CD4-positive, CD25-positive, alpha-beta regulatory T cell (primary cell): ENCODE measurements around the gene RRAGB. TPM values are rescaled to one million over a fixed set of nuclear protein-coding genes. Genes with fewer than 3 reads are reported as not detected.
A peak's percentile ranks its signal among the peaks of the same experiment; 100 is the strongest.
"Not testable (repeated sequence)": the region's sequence is repeated elsewhere in the genome, so short reads cannot be mapped to it uniquely, and the experiment has no call there.

Experiments
- ATAC-seq, 2 donors: fragments of 150-1000 bp; cut with Tn5 transposase; one replicate each; pipeline ENCODE4 v1.10.0; 2021; ENCODE audit warnings: low read depth in 2 of 2, moderate number of reproducible peaks in 2 of 2, moderate library complexity in 1 of 2
- DNase-seq, 3 donors: peaks; one replicate each; pipeline versions ENCODE4 v3.0.0 to v3.0.0-alpha.2; 2012 to 2022; ENCODE audit warnings: mixed read lengths in 1 of 3
- H3K27ac ChIP-seq: one replicate; pipeline ENCODE4 v1.7.0; 2013; ENCODE audit warnings: mild to moderate bottlenecking, low read length; ENCODE audit not compliant: insufficient read depth, poor library complexity, severe bottlenecking
- H3K27me3 ChIP-seq: one replicate; pipeline ENCODE4 v1.7.0; 2013; ENCODE audit warnings: low read length; ENCODE audit not compliant: control insufficient read depth, insufficient read depth
- H3K36me3 ChIP-seq: one replicate; pipeline ENCODE4 v1.7.0; 2013; ENCODE audit warnings: mild to moderate bottlenecking, low read length, moderate library complexity; ENCODE audit not compliant: control insufficient read depth, insufficient read depth
- H3K4me1 ChIP-seq: 2 replicates; pipeline ENCODE4 v1.7.0; 2013; ENCODE audit warnings: mild to moderate bottlenecking, low read length; ENCODE audit not compliant: insufficient read depth, control insufficient read depth, poor library complexity, severe bottlenecking
- H3K4me3 ChIP-seq: one replicate; pipeline ENCODE4 v1.7.0; 2013; ENCODE audit warnings: low read depth, mild to moderate bottlenecking, low read length, moderate library complexity
- H3K9me3 ChIP-seq, 2 experiments: 1 replicate in 1 of 2; 2 replicates in 1 of 2; pipeline ENCODE4 v1.7.0; 2013; ENCODE audit warnings: low read length in 2 of 2, mild to moderate bottlenecking in 1 of 2, moderate library complexity in 1 of 2; ENCODE audit not compliant: control insufficient read depth in 2 of 2
- H3K27ac Mint-ChIP-seq, 3 donors: one replicate each; pipeline ENCODE4 v1.8.0; 2020 to 2022; ENCODE audit warnings: mild to moderate bottlenecking in 3 of 3, mixed read lengths in 3 of 3, moderate library complexity in 2 of 3
- H3K27me3 Mint-ChIP-seq: one replicate; pipeline ENCODE4 v1.8.0; 2022; ENCODE audit warnings: mild to moderate bottlenecking, mixed read lengths
- H3K36me3 Mint-ChIP-seq: one replicate; pipeline ENCODE4 v1.8.0; 2020; ENCODE audit warnings: mixed read lengths
- H3K4me1 Mint-ChIP-seq, 4 donors: one replicate each; pipeline ENCODE4 v1.8.0; 2020 to 2022; ENCODE audit warnings: mixed read lengths in 4 of 4, mild to moderate bottlenecking in 1 of 4
- H3K4me3 Mint-ChIP-seq, 4 donors: one replicate each; pipeline ENCODE4 v1.8.0; 2020 to 2022; ENCODE audit warnings: mild to moderate bottlenecking in 4 of 4, mixed read lengths in 4 of 4, moderate library complexity in 3 of 4
- H3K9me3 Mint-ChIP-seq, 7 donors: one replicate each; pipeline ENCODE4 v1.8.0; 2020 to 2022; ENCODE audit warnings: mixed read lengths in 7 of 7, mild to moderate bottlenecking in 3 of 7, moderate library complexity in 2 of 7
- polyA plus RNA-seq, 4 donors: library from polyadenylated mRNA; unstranded; fragments of 300-500 nt; fragmentation: Illumina TruSeq; gene quantifications; one replicate each; pipeline ENCODE4 v1.2.3, GENCODE V29; 2021
- total RNA-seq: library from RNA; stranded (reverse); gene quantifications from one replicate; pipeline ENCODE4 v1.2.3, GENCODE V29; 2022

The RRAGB gene
- total and polyA plus RNA-seq, 5 donors from 2014 or later: 11.2 to 14.1 (median 12.9) TPM

DNA sequence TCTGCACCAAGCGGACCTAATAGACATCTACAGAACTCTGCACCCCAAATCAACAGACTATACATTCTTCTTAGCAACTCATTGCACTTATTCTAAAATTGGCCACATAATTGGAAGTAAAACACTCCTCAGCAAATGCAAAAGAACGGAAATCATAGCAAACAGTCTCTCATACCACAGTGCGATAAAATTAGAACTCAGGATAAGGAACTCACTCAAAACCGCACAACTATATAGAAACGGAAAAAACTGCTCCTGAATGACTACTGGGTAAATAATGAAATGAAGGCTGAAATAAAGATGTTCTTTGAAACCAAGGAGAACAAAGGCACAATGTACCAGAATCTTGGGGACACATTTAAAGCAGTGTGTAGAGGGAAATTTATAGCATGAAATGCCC, 12.5 kb upstream of the RRAGB start:
- not testable (repeated sequence) for DNase-seq, H3K27me3 Mint-ChIP-seq, H3K9me3 ChIP-seq, H3K27ac Mint-ChIP-seq, H3K36me3 Mint-ChIP-seq, H3K27ac ChIP-seq, H3K4me3 ChIP-seq, H3K4me1 ChIP-seq, ATAC-seq, H3K27me3 ChIP-seq, H3K36me3 ChIP-seq
- Mint-ChIP-seq H3K4me3 (peak overlapping the region in 3 of 4 donors; percentile 2 to 45 (median 13)), H3K9me3 (peaks cover 0 to 17% (median 3%) of the 10 kb centered on the region in 7 donors), H3K4me1 (peaks cover 0 to 27% (median 6%) of the 10 kb centered on the region in 4 donors)

DNA sequence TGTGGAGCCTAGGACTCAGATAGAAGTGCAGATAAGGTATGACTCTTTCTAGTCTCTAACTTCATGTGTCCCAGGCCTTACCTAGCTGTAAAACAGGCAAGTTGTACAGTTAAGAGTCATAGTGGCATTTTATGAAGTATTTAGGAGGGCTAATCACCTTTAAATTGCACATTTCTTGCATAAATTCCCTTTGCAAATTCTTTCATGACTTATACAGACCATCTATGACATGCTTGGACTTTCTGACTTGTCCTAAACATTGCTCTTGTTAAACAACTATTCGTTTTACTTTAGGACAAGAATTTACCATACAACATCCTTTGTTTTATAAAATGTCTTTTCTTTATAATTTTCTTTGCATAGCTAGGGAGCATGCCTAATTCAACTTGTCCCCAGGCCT, 7.8 kb upstream of the RRAGB start:
- no peak for ATAC-seq
- H3K36me3 ChIP-seq: no peaks in the 10 kb centered on the region
- H3K27me3 ChIP-seq: no peaks in the 10 kb centered on the region
- no peak overlapping the region for H3K4me3 ChIP-seq
- no peaks in the 10 kb centered on the region for H3K36me3 Mint-ChIP-seq
- H3K27ac ChIP-seq: no peak overlapping the region
- peak in 1 of 3 donors; percentile 18 for DNase-seq
- no peaks in the 10 kb centered on the region for H3K27me3 Mint-ChIP-seq
- peaks cover 2 to 10% (median 7%) of the 10 kb centered on the region in 4 donors for H3K4me1 Mint-ChIP-seq
- peaks cover 4 to 5% of the 10 kb centered on the region in 2 experiments for H3K9me3 ChIP-seq
- H3K4me3 Mint-ChIP-seq: no peak overlapping the region
- H3K4me1 ChIP-seq: no peaks in the 10 kb centered on the region
- H3K9me3 Mint-ChIP-seq: peaks cover 0 to 19% (median 5%) of the 10 kb centered on the region in 7 donors
- no peak overlapping the region for H3K27ac Mint-ChIP-seq

DNA sequence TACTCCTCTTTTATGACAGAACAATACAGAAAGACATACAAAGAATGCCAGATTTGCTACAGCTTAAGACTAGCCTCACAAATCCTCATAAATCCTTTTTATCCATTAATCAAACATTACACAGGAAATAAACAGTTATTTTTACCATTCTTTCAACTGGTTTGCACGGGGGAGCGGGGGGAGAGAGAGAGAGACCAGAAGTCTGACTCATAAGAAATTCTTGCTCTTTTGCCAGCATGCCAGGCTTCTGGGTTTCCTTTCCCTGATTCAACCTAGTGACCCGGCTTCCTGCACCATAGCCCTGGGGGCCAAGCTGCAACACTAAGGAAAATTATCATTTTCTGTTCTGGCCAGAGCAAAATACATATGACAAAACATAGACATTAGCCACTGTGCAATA, 6.8 kb upstream of the RRAGB start:
- DNase-seq (no peak), ATAC-seq (no peak)
- Histone ChIP-seq H3K36me3 (no peaks in the 10 kb centered on the region), H3K4me1 (no peaks in the 10 kb centered on the region), H3K4me3 (no peak overlapping the region), H3K9me3 (peaks cover 4 to 5% of the 10 kb centered on the region in 2 experiments), H3K27me3 (no peaks in the 10 kb centered on the region), H3K27ac (no peak overlapping the region)
- H3K27me3 Mint-ChIP-seq: no peaks in the 10 kb centered on the region
- H3K36me3 Mint-ChIP-seq: no peaks in the 10 kb centered on the region
- H3K4me1 Mint-ChIP-seq: peaks cover 0 to 6% (median 1%) of the 10 kb centered on the region in 4 donors
- H3K27ac Mint-ChIP-seq: no peak overlapping the region
- peaks cover 0 to 13% (median 2%) of the 10 kb centered on the region in 7 donors for H3K9me3 Mint-ChIP-seq
- no peak overlapping the region for H3K4me3 Mint-ChIP-seq

DNA sequence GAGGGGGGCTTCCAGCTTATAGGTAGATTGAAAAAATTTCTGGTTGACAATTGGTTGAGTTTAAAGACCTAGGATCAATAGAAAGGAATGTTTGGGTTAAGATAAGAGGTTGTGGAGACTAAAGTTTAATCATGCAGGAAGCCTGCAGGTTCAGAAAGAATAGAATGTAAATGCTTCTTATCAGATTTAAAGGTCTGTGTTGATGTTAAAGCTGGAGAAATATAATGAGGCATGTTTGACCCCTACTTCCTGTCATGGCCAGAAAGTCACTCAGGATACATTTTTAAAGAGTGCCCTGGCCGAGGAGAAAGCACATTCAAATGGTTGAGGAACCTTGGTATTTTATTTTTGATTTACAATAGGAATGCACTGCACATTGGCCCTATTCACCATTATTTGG, 3.9 kb upstream of the RRAGB start:
- H3K36me3 Mint-ChIP-seq: no peaks in the 10 kb centered on the region
- peak overlapping the region in 1 of 3 donors; percentile 7 for H3K27ac Mint-ChIP-seq
- no peaks in the 10 kb centered on the region for H3K27me3 Mint-ChIP-seq

DNA sequence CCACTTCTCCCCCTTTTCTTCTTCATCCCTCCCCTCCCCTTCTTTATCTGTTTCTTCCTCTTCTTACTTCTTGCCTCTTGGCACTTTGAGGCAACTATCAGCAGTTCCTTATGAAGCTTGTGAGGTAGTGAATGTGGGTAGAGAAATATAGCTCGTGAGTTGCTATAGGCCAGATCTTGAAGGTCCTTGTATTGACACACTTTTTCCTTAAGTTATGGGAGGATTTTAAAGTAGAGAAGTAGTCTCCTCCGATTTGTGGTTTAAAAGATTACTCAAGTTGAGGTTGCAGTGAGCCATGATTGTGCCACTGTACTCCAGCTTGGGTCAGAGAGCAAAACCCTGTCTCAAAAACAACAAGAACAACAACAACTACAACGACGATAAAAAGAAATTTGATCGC, 3.4 kb upstream of the RRAGB start:
- Mint-ChIP-seq H3K27me3 (no peaks in the 10 kb centered on the region), H3K27ac (peak overlapping the region in 1 of 3 donors; percentile 8)

More for the DNA sequence above, 3.9 kb upstream of the RRAGB start:
- peaks cover 0 to 3% (median 2%) of the 10 kb centered on the region in 7 donors for H3K9me3 Mint-ChIP-seq
- H3K9me3 ChIP-seq: peaks cover 4 to 5% of the 10 kb centered on the region in 2 experiments
- no peaks in the 10 kb centered on the region for H3K4me1 ChIP-seq
- H3K27me3 ChIP-seq: no peaks in the 10 kb centered on the region
- peak overlapping the region in 1 of 4 donors; percentile 15 for H3K4me3 Mint-ChIP-seq
- H3K4me3 ChIP-seq: no peak overlapping the region
- H3K27ac ChIP-seq: no peak overlapping the region
- H3K4me1 Mint-ChIP-seq: peaks cover 9 to 16% (median 12%) of the 10 kb centered on the region in 4 donors
- no peaks in the 10 kb centered on the region for H3K36me3 ChIP-seq
- no peak for DNase-seq
- ATAC-seq: no peak

DNA sequence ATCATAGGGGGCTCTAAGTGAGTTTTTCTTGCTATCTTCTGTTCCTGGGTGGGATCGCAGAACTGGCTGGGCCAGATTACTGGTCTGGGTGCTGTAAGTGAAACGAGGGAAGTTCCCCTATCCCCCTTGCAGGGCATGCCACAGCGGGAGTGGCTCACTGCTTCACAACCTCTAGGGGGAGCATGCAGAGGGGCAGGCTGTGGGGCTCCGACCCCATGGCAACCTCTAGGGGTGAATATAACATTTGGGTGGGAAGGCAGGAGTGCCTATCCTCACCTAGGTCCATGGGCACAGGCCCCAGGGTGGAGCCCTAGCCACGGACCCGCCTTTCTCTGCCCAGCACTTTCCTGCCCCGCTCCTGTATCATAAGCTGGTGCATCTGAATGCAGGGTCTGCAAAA, 1.7 kb upstream of the RRAGB start:
- no peaks in the 10 kb centered on the region for H3K9me3 ChIP-seq
- peak in 1 of 3 donors; percentile 5 for DNase-seq

More for the DNA sequence above, 3.4 kb upstream of the RRAGB start:
- Histone ChIP-seq H3K4me1 (no peaks in the 10 kb centered on the region), H3K27me3 (no peaks in the 10 kb centered on the region), H3K27ac (no peak overlapping the region), H3K4me3 (no peak overlapping the region), H3K9me3 (peaks cover 4 to 5% of the 10 kb centered on the region in 2 experiments), H3K36me3 (no peaks in the 10 kb centered on the region)
- no peak for DNase-seq
- peaks cover 10 to 18% (median 13%) of the 10 kb centered on the region in 4 donors for H3K4me1 Mint-ChIP-seq
- H3K9me3 Mint-ChIP-seq: peaks cover 0 to 2% (median 0%) of the 10 kb centered on the region in 7 donors
- no peaks in the 10 kb centered on the region for H3K36me3 Mint-ChIP-seq
- H3K4me3 Mint-ChIP-seq: no peak overlapping the region
- no peak for ATAC-seq

DNA sequence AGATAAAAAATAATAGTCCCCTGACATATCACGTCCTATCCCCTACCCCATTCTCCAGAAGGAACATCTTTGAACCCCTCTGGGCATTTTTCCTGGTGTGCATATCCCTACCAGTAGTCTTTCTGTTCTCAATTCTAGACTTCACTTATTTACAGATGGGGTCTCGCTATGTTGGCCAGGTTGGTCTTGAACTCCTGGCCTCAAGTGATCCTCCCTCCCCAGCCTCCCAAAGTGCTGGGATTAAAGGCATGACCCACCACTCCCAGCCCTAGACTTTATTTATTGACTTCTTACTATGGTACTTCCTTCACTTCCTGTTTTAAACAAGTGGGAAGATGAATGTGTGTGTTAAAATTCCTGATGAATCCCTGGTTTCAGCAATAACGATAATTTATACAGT, 612 bp upstream of the RRAGB start:
- Mint-ChIP-seq H3K4me3 (peak overlapping the region; percentile 86 to 96 (median 90)), H3K36me3 (no peaks in the 10 kb centered on the region), H3K4me1 (peaks cover 10 to 34% (median 21%) of the 10 kb centered on the region in 4 donors), H3K27me3 (no peaks in the 10 kb centered on the region), H3K27ac (peak overlapping the region; percentile 62 to 90 (median 89)), H3K9me3 (peaks cover 0 to 2% (median 0%) of the 10 kb centered on the region in 7 donors)
- Histone ChIP-seq H3K4me3 (peak overlapping the region; percentile 79), H3K9me3 (no peaks in the 10 kb centered on the region), H3K4me1 (no peaks in the 10 kb centered on the region), H3K27me3 (no peaks in the 10 kb centered on the region), H3K27ac (peak overlapping the region; percentile 87), H3K36me3 (peaks cover 10% of the 10 kb centered on the region)
- ATAC-seq (no peak), DNase-seq (no peak)

More for the DNA sequence above, 1.7 kb upstream of the RRAGB start:
- Mint-ChIP-seq H3K4me1 (peaks cover 10 to 25% (median 13%) of the 10 kb centered on the region in 4 donors), H3K9me3 (peaks cover 0 to 2% (median 0%) of the 10 kb centered on the region in 7 donors), H3K27ac (no peak overlapping the region), H3K27me3 (no peaks in the 10 kb centered on the region), H3K36me3 (no peaks in the 10 kb centered on the region), H3K4me3 (no peak overlapping the region)
- Histone ChIP-seq H3K27me3 (no peaks in the 10 kb centered on the region), H3K4me1 (no peaks in the 10 kb centered on the region), H3K4me3 (no peak overlapping the region), H3K36me3 (no peaks in the 10 kb centered on the region), H3K27ac (no peak overlapping the region)
- ATAC-seq: no peak

DNA sequence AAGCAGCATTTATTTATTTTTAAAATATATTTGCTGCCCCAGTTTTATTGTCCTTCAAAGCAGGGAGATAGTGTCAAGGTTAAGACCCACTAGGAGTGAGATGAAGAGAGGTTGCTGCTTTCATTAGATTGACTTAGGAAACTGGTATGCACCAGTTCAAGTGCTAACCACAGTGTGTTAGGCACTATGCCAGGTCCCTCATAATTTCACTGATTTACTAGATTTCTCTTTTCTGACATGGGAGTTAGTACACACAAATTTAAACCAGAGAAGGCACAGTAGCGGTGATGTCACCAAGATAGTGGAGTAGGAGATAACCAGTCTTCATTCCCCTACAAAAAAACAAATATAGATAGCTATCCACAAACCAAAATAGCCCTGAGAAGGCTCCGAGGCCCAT, 14.3 kb downstream of the RRAGB start:
- no peak overlapping the region for H3K4me3 Mint-ChIP-seq
- H3K27me3 ChIP-seq: no peaks in the 10 kb centered on the region
- H3K4me3 ChIP-seq: no peak overlapping the region
- ATAC-seq (no peak), DNase-seq (no peak)
- no peaks in the 10 kb centered on the region for H3K27me3 Mint-ChIP-seq
- peaks cover 58% of the 10 kb centered on the region for H3K36me3 ChIP-seq
- no peak overlapping the region for H3K27ac Mint-ChIP-seq
- H3K27ac ChIP-seq: no peak overlapping the region
- H3K9me3 Mint-ChIP-seq: peaks cover 0 to 13% (median 0%) of the 10 kb centered on the region in 7 donors
- no peaks in the 10 kb centered on the region for H3K4me1 ChIP-seq
- peaks cover 0 to 2% of the 10 kb centered on the region in 2 experiments for H3K9me3 ChIP-seq
- H3K4me1 Mint-ChIP-seq: peaks cover 0 to 16% (median 7%) of the 10 kb centered on the region in 4 donors
- peaks cover 34% of the 10 kb centered on the region for H3K36me3 Mint-ChIP-seq
